ENCODE measurements around the gene ESRP2. TPM values are rescaled to one million over a fixed set of nuclear protein-coding genes. Genes with fewer than 3 reads are reported as not detected.

ESRP2 gene
- total RNA-seq, 1 donor: 0.86 TPM

- H3K4me3 ChIP-seq (ENCODE audit: low read depth, low read length): no peak overlapping the region
- DNase-seq (ENCODE audit: low read depth): no peak
- TF ChIP-seq, protein P1, sequence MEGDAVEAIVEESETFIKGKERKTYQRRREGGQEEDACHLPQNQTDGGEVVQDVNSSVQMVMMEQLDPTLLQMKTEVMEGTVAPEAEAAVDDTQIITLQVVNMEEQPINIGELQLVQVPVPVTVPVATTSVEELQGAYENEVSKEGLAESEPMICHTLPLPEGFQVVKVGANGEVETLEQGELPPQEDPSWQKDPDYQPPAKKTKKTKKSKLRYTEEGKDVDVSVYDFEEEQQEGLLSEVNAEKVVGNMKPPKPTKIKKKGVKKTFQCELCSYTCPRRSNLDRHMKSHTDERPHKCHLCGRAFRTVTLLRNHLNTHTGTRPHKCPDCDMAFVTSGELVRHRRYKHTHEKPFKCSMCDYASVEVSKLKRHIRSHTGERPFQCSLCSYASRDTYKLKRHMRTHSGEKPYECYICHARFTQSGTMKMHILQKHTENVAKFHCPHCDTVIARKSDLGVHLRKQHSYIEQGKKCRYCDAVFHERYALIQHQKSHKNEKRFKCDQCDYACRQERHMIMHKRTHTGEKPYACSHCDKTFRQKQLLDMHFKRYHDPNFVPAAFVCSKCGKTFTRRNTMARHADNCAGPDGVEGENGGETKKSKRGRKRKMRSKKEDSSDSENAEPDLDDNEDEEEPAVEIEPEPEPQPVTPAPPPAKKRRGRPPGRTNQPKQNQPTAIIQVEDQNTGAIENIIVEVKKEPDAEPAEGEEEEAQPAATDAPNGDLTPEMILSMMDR (IDR thresholded peaks at IDR 0.05; ENCODE audit: insufficient read depth, low read depth, low read length): no peak
These were observed 37.5 kb upstream of the ESRP2 start for GRCh38 chr16:68273459-68273858.

DNA sequence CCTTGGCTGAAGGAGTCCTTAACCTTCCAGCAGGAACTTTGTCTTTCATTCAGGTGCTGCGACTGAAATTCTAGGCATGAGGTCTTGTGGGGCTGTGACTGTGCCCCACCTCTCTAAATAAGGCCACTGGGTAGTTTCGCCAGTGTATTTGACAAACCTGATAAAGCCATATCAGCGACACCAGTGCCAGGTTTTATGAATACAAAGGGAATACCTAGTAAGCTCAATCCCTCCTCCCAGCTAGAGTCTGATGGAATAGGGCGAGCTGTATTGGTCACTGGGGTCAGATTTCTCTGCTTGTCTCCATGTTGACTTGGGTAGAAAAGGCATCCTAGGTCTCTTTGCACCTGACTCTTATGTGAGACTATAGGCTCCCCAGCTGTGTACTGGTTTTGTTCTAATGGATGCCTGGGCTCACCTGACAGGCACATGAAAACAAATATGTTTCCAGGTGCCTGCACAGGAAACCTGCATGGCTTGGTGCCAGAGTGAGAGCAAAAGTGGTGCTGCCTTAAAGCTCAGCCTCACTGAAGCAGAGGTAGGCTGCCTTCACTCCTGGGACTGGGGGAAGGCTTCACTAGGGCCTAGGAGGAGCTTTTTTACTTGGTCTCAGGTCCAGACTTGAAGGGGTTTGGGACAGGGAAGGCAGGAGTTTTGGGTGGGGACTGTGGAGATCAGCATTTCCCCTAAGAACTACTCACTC is 36.7 kb upstream of the ESRP2 start:
- H3K4me3 ChIP-seq (ENCODE audit: low read depth, low read length): no peak overlapping the region
- TF ChIP-seq, protein P1 (IDR thresholded peaks at IDR 0.05; ENCODE audit: insufficient read depth, low read depth, low read length): no peak
- no peak for DNase-seq (ENCODE audit: low read depth)

- DNase-seq (ENCODE audit: low read depth): no peak
- TF ChIP-seq, protein P1 (IDR thresholded peaks at IDR 0.05; ENCODE audit: insufficient read depth, low read depth, low read length): no peak
- no peak overlapping the region for H3K4me3 ChIP-seq (ENCODE audit: low read depth, low read length)
These were observed 34.4 kb upstream of the ESRP2 start for GRCh38 chr16:68270353-68270752.

- TF ChIP-seq, protein P1 (IDR thresholded peaks at IDR 0.05; ENCODE audit: insufficient read depth, low read depth, low read length): no peak
- no peak for DNase-seq (ENCODE audit: low read depth)
- H3K4me3 ChIP-seq (ENCODE audit: low read depth, low read length): no peak overlapping the region
These were observed 33.9 kb upstream of the ESRP2 start for GRCh38 chr16:68269793-68270192.

DNA sequence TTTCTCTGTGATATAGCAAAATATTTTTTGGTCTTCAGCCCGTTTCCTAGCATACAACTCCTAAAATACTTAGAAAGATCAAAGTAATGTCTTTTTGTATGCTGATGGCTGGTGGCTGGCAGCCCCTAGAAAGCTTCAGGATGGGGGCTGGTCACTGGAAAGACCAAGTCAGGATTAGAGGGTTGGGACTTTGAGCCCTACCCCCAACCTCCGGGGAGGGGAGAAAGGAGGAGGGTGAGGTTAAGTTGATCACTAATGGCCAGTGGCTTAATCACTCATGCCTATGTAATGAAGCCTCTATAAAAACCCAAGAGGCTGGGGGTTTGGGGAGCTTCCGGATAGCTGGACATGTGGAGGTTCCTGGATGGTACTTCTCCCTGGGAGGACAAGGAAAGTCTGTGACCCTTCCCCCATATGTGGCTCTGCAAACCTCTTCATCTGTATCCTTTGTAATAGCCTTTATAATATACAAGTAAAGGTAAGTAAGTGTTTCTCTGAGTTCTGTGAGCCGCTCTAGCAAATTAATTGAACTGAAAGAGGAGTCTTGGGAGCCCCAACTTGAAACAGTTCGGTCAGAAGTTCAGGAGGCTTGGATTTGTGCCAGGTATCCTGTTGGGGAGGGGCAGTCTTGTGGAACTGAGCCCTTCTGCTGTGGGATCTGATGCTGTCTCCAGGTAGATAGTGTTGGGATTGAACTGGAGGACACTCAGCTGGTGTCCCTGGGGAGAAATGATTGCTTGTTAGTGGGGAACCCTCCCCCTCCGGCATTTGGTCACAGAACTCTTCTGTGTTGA is 31.9 kb upstream of the ESRP2 start:
- TF ChIP-seq, protein P1 (IDR thresholded peaks at IDR 0.05; ENCODE audit: insufficient read depth, low read depth, low read length): no peak
- no peak overlapping the region for H3K4me3 ChIP-seq (ENCODE audit: low read depth, low read length)
- DNase-seq (ENCODE audit: low read depth): no peak

GRCh38 chr16:68265078-68265920 is 29.4 kb upstream of the ESRP2 start:
- peak; percentile 82 for DNase-seq (ENCODE audit: low read depth)
- TF ChIP-seq, protein P1 (IDR thresholded peaks at IDR 0.05; ENCODE audit: insufficient read depth, low read depth, low read length): no peak
- H3K4me3 ChIP-seq (ENCODE audit: low read depth, low read length): peak overlapping the region; percentile 93
